Epithelial cell of esophagus (primary cell): ENCODE results near the gene POLR2A.

Source experiments
- DNase-seq: peaks from one replicate; pipeline ENCODE4 v3.0.0; 2010; ENCODE audit warnings: low read depth
- H3K4me3 ChIP-seq: 2 replicates; pipeline ENCODE4 v1.5.1; 2011; ENCODE audit warnings: mild to moderate bottlenecking, low read length, control low read depth
- CTCF ChIP-seq: IDR thresholded peaks from 2 replicates; pipeline ENCODE4 v1.5.1; 2011; ENCODE audit warnings: low read depth, mild to moderate bottlenecking, low read length, control low read depth, inconsistent platforms; ENCODE audit not compliant: insufficient read depth; ENCODE audit errors: missing control alignments

POLR2A gene

DNA sequence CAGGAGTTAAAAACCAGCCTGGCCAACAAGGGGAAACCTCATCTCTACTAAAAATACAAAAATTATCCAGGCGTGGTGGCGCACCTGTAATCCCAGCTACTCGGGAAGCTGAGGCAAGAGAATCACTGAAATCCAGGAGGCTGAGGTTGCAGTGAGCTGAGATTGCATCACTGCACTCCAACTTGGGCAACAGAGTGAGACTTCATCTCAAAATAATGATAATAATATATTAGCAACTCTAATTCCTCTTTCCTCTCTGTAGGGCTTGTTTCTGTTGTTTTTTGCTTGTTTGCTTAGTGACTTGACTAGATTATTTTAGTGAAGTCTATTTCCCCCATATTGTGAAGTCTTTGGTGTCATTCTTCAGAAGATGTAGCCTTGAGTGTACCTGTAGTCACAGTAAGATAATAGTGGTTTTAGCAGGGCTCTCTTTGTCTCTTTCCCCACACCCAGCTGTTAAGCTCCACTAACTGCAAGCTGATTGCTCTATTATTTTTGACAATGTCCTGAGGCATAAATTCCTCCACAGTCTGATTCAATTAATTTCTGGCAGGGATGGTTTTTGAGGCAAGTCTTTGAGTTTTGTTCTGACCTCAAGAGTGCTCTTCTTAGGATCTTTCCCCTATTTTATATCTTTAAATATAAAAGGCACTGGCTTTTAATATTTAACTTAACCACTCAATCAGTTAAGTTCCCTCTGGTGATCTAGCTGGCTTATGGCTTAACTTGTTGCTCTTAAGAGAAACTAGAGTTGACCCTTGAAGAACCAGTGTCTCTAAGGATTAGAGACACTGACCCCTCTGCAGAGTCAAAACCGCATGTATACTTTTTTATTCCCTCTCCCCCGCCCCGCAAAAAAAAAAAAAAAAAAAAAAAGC is 46.1 kb downstream of the POLR2A start:
- DNase-seq, result no peak
- H3K4me3 ChIP-seq, result no peak overlapping the region
- no peak for TF ChIP-seq CTCF

- DNase-seq, result no peak
- H3K4me3 ChIP-seq, result no peak overlapping the region
- no peak for TF ChIP-seq CTCF
These were observed 53.9 kb downstream of the POLR2A start for GRCh38 chr17:7538050-7538449.

DNA sequence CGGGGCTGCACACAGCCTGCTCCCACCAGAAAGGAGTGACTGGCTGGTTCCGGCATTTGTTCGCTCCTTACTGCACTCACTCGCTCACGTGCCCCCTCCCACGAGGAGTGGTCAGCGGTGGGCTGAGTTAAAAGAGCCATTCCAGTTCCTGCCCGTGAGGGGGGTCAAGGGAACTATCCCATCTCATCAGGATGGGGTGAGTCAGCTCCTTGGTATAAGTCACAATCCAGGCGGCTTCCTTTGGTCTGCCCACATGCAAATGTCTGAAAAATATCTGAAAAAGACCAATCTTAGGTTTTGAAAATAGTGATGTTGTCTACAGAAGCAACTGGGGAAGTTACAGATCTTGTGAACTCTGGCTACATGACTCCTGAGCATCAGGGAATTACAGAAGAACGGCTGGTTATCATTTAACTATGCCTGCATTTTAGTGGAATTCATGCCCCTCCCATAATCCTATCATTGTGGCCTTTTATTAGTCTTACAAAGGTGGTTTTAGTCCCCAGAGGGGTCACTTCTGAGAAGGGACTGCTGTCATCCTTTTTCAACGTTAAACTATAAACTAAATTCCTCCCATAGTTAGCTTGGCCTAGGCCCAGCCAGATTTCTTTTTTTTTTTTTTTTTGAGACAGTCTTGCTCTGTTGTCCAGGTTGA is 54.9 kb downstream of the POLR2A start:
- no peak overlapping the region for H3K4me3 ChIP-seq
- TF ChIP-seq CTCF, result no peak
- DNase-seq, result no peak

DNA sequence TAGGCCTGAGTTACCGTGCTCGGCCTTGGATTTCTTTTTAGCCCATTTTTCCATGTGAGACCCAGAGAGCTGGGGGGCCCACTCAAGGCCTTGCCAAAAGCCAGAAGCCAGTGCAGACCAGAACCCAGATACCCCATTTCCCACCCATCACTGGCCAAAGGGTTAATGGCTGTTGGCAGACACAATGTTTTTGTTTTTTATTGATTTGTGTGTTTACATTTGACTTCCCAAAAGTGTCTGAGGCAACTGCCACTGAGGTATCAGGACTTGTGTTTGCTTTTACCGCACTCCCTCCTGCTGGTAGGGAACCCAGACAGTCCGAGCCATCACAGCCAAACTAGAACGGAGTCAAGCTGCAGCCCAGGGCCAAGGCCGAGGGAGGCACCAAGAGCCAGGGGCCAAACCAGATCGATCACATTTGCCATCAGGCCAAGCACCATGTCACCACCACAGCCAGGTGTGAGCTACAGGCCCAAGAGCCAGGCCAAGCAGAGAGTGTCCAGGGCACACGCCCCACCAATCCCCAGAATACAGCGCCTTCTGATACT is 57.0 kb downstream of the POLR2A start:
- H3K4me3 ChIP-seq, result no peak overlapping the region
- DNase-seq, result no peak
- TF ChIP-seq CTCF, result no peak

DNA sequence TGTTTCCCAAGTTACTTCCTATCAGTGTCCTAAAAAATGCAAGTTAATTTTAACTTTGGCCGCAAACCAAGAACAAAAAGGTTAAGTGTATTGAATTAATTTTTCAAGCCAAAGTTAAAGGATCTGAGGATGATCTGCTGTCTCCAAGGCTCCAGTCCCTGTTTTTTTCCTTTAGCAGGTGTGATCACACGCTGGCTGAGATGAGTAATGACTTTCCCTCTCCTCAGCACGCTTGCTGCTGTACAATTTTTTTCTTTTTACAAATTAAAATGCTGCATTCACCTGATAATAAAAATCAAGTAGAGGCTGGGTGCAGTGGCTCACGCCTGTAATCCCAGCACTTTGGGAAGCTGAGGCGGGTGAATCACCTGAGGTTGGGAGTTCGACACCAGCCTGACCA is 60.7 kb downstream of the POLR2A start:
- no peak overlapping the region for H3K4me3 ChIP-seq
- TF ChIP-seq CTCF, result no peak
- no peak for DNase-seq

DNA sequence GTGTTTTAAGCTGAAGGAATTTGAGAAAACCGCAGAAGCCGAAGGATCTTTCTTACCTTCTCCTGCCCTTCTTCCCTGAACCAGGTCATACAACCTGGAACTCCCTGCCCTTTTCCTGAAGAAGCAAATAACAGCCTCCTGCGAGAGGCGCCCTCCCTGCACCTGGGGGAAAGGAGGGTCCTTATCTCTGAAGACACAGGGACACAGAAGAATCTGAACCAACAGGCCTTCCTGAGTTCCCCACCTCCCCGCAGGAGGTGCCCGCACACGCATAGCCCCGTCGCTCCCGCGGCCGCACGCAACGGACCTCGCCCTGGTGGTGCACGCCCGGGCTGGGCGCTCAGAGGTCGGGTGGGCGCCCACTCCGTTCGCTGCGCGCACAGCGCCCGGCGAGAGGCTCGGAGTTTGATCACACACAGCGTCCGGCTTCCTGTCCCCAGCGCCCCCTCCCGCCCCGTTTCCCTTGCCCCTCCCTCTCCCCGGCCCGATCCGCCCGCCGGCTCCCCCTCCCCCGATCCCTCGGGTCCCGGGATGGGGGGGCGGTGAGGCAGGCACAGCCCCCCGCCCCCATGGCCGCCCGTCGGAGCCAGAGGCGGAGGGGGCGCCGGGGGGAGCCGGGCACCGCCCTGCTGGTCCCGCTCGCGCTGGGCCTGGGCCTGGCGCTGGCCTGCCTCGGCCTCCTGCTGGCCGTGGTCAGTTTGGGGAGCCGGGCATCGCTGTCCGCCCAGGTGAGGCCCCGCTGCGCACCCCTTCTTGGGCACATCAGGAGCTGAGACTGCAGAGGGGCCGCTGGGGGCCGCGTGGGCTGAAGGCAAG is 64.6 kb downstream of the POLR2A start, which contains the start of gene TNFSF12:
TSS of gene TNFSF12 (plus strand) at position 474 of the 816 bp plus-strand sequence. CDS start at position 570, 96 bp downstream.
- TF ChIP-seq CTCF, result peak; percentile 3
- H3K4me3 ChIP-seq, result peak within 1 kb of the TSS; percentile 48
- peak; percentile 27 for DNase-seq
